Activated CD8-positive, alpha-beta T cell treated with anti-CD3 and anti-CD28 coated beads for 36 hours (primary cell): Measurements from ENCODE around the gene SNX17. TPM values are rescaled to one million over a fixed set of nuclear protein-coding genes. Genes with fewer than 3 reads are reported as not detected.
"Not testable (repeated sequence)": the region's sequence is repeated elsewhere in the genome, so short reads cannot be mapped to it uniquely, and the experiment has no call there.

Experiments
- ATAC-seq: fragments of 200-7000 bp; cut with Tn5 transposase; one replicate; pipeline ENCODE4 v1.10.0; 2021; ENCODE audit warnings: mild to moderate bottlenecking, moderate library complexity
- CTCF ChIA-PET: fragments of 350-600 bp; sonication (Branson Sonifier 250); formaldehyde crosslinking; loops from one replicate; lab custom pipeline; 2021; ENCODE audit warnings: antibody characterized with exemption; lab: Charles Lee
- POLR2A ChIA-PET: fragments of 350-600 bp; sonication (Branson Sonifier 250); formaldehyde crosslinking; loops from one replicate; lab custom pipeline; 2021; ENCODE audit warnings: antibody characterized with exemption; lab: Charles Lee
- DNase-seq: peaks from one replicate; pipeline ENCODE4 v3.0.0-alpha.2; 2020
- H3K27ac Mint-ChIP-seq: one replicate; pipeline ENCODE4 v1.8.0; 2021; ENCODE audit warnings: mild to moderate bottlenecking, mixed read lengths
- H3K27me3 Mint-ChIP-seq: one replicate; pipeline ENCODE4 v1.8.0; 2021; ENCODE audit warnings: mixed read lengths
- H3K36me3 Mint-ChIP-seq: one replicate; pipeline ENCODE4 v1.8.0; 2021; ENCODE audit warnings: low read depth, mixed read lengths
- H3K4me1 Mint-ChIP-seq: one replicate; pipeline ENCODE4 v1.8.0; 2021; ENCODE audit warnings: low read depth, mixed read lengths
- H3K4me3 Mint-ChIP-seq: one replicate; pipeline ENCODE4 v1.8.0; 2021; ENCODE audit warnings: mild to moderate bottlenecking, moderate library complexity, mixed read lengths
- H3K9me3 Mint-ChIP-seq: one replicate; pipeline ENCODE4 v1.8.0; 2021; ENCODE audit warnings: mixed read lengths
- CTCF ChIP-seq: fragments of 200-600 bp; IDR thresholded peaks from one replicate; pipeline ENCODE4 v1.8.0; 2022; ENCODE audit warnings: antibody characterized with exemption, mild to moderate bottlenecking
- intact Hi-C: fragments of 100-400 bp; cut with micrococcal nuclease; formaldehyde crosslinking; loops from one replicate; pipeline ENCODE4 v1.10.0; 2022
- total RNA-seq, 2 experiments: library from RNA; stranded (reverse); gene quantifications; one replicate each; pipeline ENCODE4 v1.2.3, GENCODE V29; 2021

Gene SNX17
- total RNA-seq, 2 experiments from 2014 or later = 74.5 to 82.3 TPM

GRCh38 chr2:27420996-27421395 lies 50.6 kb downstream of the SNX17 start:
- ChIA-PET POLR2A (interaction anchor here (1.2 to 2.3 kb wide), 2 partner anchors 11 to 41 kb away, joined by 5 to 15 read pairs; partner anchors contain the start of genes PPM1G and ZNF513), CTCF (interaction anchor here (1.1 kb wide), 1 partner anchor 11 kb away, joined by 3 read pairs; the partner anchor contains the start of gene PPM1G)
- Mint-ChIP-seq H3K27ac (no peak overlapping the region), H3K9me3 (no peaks in the 10 kb centered on the region), H3K4me3 (no peak overlapping the region), H3K27me3 (no peaks in the 10 kb centered on the region), H3K4me1 (no peaks in the 10 kb centered on the region), H3K36me3 (no peaks in the 10 kb centered on the region)
- no peak for TF ChIP-seq CTCF
- intact Hi-C loops = no loop called here
- no peak for ATAC-seq
- DNase-seq = no peak

GRCh38 chr2:27421660-27422250 lies 51.3 kb downstream of the SNX17 start:
- no peak overlapping the region for H3K27ac Mint-ChIP-seq
- H3K4me1 Mint-ChIP-seq = no peaks in the 10 kb centered on the region
- no peak for TF ChIP-seq CTCF
- ChIA-PET CTCF (no interaction called here), POLR2A (interaction anchor here (0.7 to 2.3 kb wide), 4 partner anchors 12 to 195 kb away, joined by 3 to 15 read pairs (median 4); partner anchors contain the start of genes PPM1G and ZNF513)
- no peaks in the 10 kb centered on the region for H3K36me3 Mint-ChIP-seq
- no peak overlapping the region for H3K4me3 Mint-ChIP-seq
- no peak for ATAC-seq
- H3K27me3 Mint-ChIP-seq = no peaks in the 10 kb centered on the region
- intact Hi-C loops = no loop called here
- no peaks in the 10 kb centered on the region for H3K9me3 Mint-ChIP-seq
- no peak for DNase-seq

GRCh38 chr2:27422958-27423357 lies 52.5 kb downstream of the SNX17 start:
- CTCF ChIA-PET = no interaction called here
- POLR2A ChIA-PET = interaction anchor here (1.7 kb wide), 1 partner anchor 13 kb away, joined by 5 read pairs; the partner anchor contains the start of gene PPM1G

GRCh38 chr2:27425039-27425438 lies 54.6 kb downstream of the SNX17 start:
- intact Hi-C loops, H3K27me3 Mint-ChIP-seq: not testable (repeated sequence)

More at GRCh38 chr2:27422958-27423357, 52.5 kb downstream of the SNX17 start:
- H3K4me1 Mint-ChIP-seq = peaks cover 4% of the 10 kb centered on the region
- H3K27me3 Mint-ChIP-seq = no peaks in the 10 kb centered on the region
- no peak overlapping the region for H3K4me3 Mint-ChIP-seq
- no peak for TF ChIP-seq CTCF
- no peaks in the 10 kb centered on the region for H3K36me3 Mint-ChIP-seq
- ATAC-seq (no peak), DNase-seq (no peak)
- intact Hi-C loops = no loop called here
- no peak overlapping the region for H3K27ac Mint-ChIP-seq
- no peaks in the 10 kb centered on the region for H3K9me3 Mint-ChIP-seq

More at GRCh38 chr2:27425039-27425438, 54.6 kb downstream of the SNX17 start:
- H3K36me3 Mint-ChIP-seq, CTCF ChIA-PET, POLR2A ChIA-PET, H3K4me1 Mint-ChIP-seq, H3K9me3 Mint-ChIP-seq, DNase-seq, H3K27ac Mint-ChIP-seq, ATAC-seq, H3K4me3 Mint-ChIP-seq: not testable (repeated sequence)

Other genes starting within 250 kb of the SNX17 start
- under 1 TPM; 0.36 to 0.50 TPM for gene ABHD1, start 246.8 kb upstream of the SNX17 start, total RNA-seq
- gene PREB, start 236.0 kb upstream of the SNX17 start, total RNA-seq = 10 to 100 TPM; 60.5 to 63.2 TPM
- gene PRR30, start 231.2 kb upstream of the SNX17 start, total RNA-seq = not detected
- gene TCF23, start 221.6 kb upstream of the SNX17 start, total RNA-seq = not detected
- gene ATRAID, start 158.6 kb upstream of the SNX17 start, total RNA-seq = 10 to 100 TPM; 62.6 to 65.2 TPM
- gene SLC5A6, start 158.3 kb upstream of the SNX17 start, total RNA-seq = 10 to 100 TPM; 34.9 to 37.7 TPM
- 100 to 1,000 TPM; 125 to 127 TPM for gene CAD, start 153.2 kb upstream of the SNX17 start, total RNA-seq
- under 1 TPM; 0.32 to 0.43 TPM for gene SLC30A3, start 107.6 kb upstream of the SNX17 start, total RNA-seq
- gene DNAJC5G, start 95.2 kb upstream of the SNX17 start, total RNA-seq = not detected
- under 1 TPM; 0.16 to 0.23 TPM for gene TRIM54, start 88.2 kb upstream of the SNX17 start, total RNA-seq
- 1 to 10 TPM; 2.5 to 2.7 TPM for gene UCN, start 62.2 kb upstream of the SNX17 start, total RNA-seq
- gene MPV17, start 47.5 kb upstream of the SNX17 start, total RNA-seq = 10 to 100 TPM; 72.3 to 85.1 TPM
- 10 to 100 TPM; 57.6 to 63.6 TPM for gene GTF3C2, start 13.9 kb upstream of the SNX17 start, total RNA-seq
- gene EIF2B4, start 278 bp upstream of the SNX17 start, total RNA-seq = 10 to 100 TPM; 29.2 to 30.4 TPM
- gene ZNF513, start 10.1 kb downstream of the SNX17 start, total RNA-seq = 1 to 10 TPM; 6.8 to 7.2 TPM
- gene PPM1G, start 39.0 kb downstream of the SNX17 start, total RNA-seq = 100 to 1,000 TPM; 138 to 142 TPM
- 10 to 100 TPM; 60.5 to 62.1 TPM for gene NRBP1, start 58.0 kb downstream of the SNX17 start, total RNA-seq
- 1 to 10 TPM; 4.2 to 4.3 TPM for gene KRTCAP3, start 71.8 kb downstream of the SNX17 start, total RNA-seq
- gene IFT172, start 119.1 kb downstream of the SNX17 start, total RNA-seq = 10 to 100 TPM; 12.1 to 13.2 TPM
- gene FNDC4, start 124.6 kb downstream of the SNX17 start, total RNA-seq = not detected
- not detected for gene GCKR, start 126.2 kb downstream of the SNX17 start, total RNA-seq
- gene ZNF512, start 212.4 kb downstream of the SNX17 start, total RNA-seq = 10 to 100 TPM; 29.2 to 31.5 TPM